Body of pancreas (tissue), 4 donors: ENCODE data around the gene CLIC6.

Source experiments
- CTCF ChIP-seq, 7 experiments: fragments of 450-650 bp in 4 of 7; fragments of 200-600 bp in 3 of 7; sonication (generic) in 3 of 7; IDR thresholded peaks; one replicate each; pipeline ENCODE4 v1.5.1; 2016 to 2019; ENCODE audit warnings: antibody characterized with exemption in 7 of 7
- POLR2A ChIP-seq, 3 donors: fragments of 450-650 bp; IDR thresholded peaks; one replicate each; pipeline ENCODE4 v1.6.1; 2016; ENCODE audit warnings: antibody characterized with exemption in 3 of 3, mild to moderate bottlenecking in 2 of 3

- TF ChIP-seq CTCF (IDR thresholded peaks at IDR 0.05): no peak
- no peak for TF ChIP-seq POLR2A (IDR thresholded peaks at IDR 0.05)
Observed at GRCh38 chr21:34687745-34688144, 19.0 kb downstream of the CLIC6 start.
